ENCODE measurements around the gene KLKB1.

GRCh38 chr4:186265683-186266652 is 38.7 kb downstream of the KLKB1 start, which contains the start of gene F11:
- TF ChIP-seq, protein P1, sequence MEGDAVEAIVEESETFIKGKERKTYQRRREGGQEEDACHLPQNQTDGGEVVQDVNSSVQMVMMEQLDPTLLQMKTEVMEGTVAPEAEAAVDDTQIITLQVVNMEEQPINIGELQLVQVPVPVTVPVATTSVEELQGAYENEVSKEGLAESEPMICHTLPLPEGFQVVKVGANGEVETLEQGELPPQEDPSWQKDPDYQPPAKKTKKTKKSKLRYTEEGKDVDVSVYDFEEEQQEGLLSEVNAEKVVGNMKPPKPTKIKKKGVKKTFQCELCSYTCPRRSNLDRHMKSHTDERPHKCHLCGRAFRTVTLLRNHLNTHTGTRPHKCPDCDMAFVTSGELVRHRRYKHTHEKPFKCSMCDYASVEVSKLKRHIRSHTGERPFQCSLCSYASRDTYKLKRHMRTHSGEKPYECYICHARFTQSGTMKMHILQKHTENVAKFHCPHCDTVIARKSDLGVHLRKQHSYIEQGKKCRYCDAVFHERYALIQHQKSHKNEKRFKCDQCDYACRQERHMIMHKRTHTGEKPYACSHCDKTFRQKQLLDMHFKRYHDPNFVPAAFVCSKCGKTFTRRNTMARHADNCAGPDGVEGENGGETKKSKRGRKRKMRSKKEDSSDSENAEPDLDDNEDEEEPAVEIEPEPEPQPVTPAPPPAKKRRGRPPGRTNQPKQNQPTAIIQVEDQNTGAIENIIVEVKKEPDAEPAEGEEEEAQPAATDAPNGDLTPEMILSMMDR (IDR thresholded peaks at IDR 0.05), result no peak
- no peak for TF ChIP-seq POLR2A (IDR thresholded peaks at IDR 0.05)

All from transverse colon (tissue), 3 donors.